OCI-LY1 (cell line): Measurements from ENCODE around the gene C1QTNF9.

Experiments
- H2AFZ ChIP-seq: fragments of 200-600 bp; sonication (generic), shearing (Covaris generic); 2 replicates; pipeline ENCODE4 v1.6.0; 2014; ENCODE audit warnings: antibody characterized with exemption, mild to moderate bottlenecking, low read length
- H3F3A ChIP-seq: fragments of 200-600 bp; sonication (generic), shearing (Covaris generic); 2 replicates; pipeline ENCODE4 v1.6.0; 2014; ENCODE audit warnings: mild to moderate bottlenecking, antibody characterized with exemption, low read length, moderate library complexity; ENCODE audit not compliant: insufficient read depth
- H3K27ac ChIP-seq: fragments of 200-600 bp; sonication (generic); 2 replicates; pipeline ENCODE4 v1.5.1; 2014; ENCODE audit warnings: low read length, mixed run types, mild to moderate bottlenecking, low read depth; ENCODE audit not compliant: poor library complexity, severe bottlenecking
- H3K27me3 ChIP-seq: fragments of 200-600 bp; sonication (generic); 2 replicates; pipeline ENCODE4 v1.6.0; 2014; ENCODE audit warnings: antibody characterized with exemption, mild to moderate bottlenecking, low read length, moderate library complexity; ENCODE audit not compliant: insufficient read depth
- H3K36me3 ChIP-seq: fragments of 200-600 bp; sonication (generic); 2 replicates; pipeline ENCODE4 v1.6.1; 2014; ENCODE audit warnings: mild to moderate bottlenecking, antibody characterized with exemption, low read length, moderate library complexity, mixed read lengths; ENCODE audit not compliant: insufficient read depth
- H3K4me1 ChIP-seq: fragments of 200-600 bp; sonication (generic); 2 replicates; pipeline ENCODE4 v1.5.1; 2014; ENCODE audit warnings: mild to moderate bottlenecking, low read length, moderate library complexity; ENCODE audit not compliant: insufficient read depth, severe bottlenecking
- H3K4me2 ChIP-seq: fragments of 200-600 bp; sonication (generic), shearing (Covaris generic); 2 replicates; pipeline ENCODE4 v1.6.1; 2014; ENCODE audit warnings: low read length
- H3K4me3 ChIP-seq: fragments of 200-600 bp; sonication (generic); 2 replicates; pipeline ENCODE4 v1.5.1; 2014; ENCODE audit warnings: low read length, low read depth, mild to moderate bottlenecking, mixed read lengths; ENCODE audit not compliant: poor library complexity, severe bottlenecking
- H3K79me2 ChIP-seq: fragments of 200-600 bp; shearing (Covaris generic); 2 replicates; pipeline ENCODE4 v1.6.1; 2016; ENCODE audit warnings: mixed run types, low read length, mixed read lengths; ENCODE audit not compliant: insufficient read depth
- H3K9ac ChIP-seq: fragments of 200-600 bp; sonication (generic), shearing (Covaris generic); 2 replicates; pipeline ENCODE4 v1.6.1; 2014; ENCODE audit warnings: mild to moderate bottlenecking, low read length, mixed read lengths
- H3K9me2 ChIP-seq: fragments of 200-600 bp; sonication (generic), shearing (Covaris generic); 2 replicates; pipeline ENCODE4 v1.6.1; 2014; ENCODE audit warnings: low read depth, mild to moderate bottlenecking, low read length, mixed read lengths
- H3K9me3 ChIP-seq: fragments of 200-600 bp; shearing (Covaris generic); 2 replicates; pipeline ENCODE4 v1.6.1; 2014; ENCODE audit warnings: low read length, mixed read lengths
- H4K20me1 ChIP-seq: fragments of 200-600 bp; sonication (generic), shearing (Covaris generic); 2 replicates; pipeline ENCODE4 v1.6.0; 2016; ENCODE audit warnings: mild to moderate bottlenecking, low read length; ENCODE audit not compliant: insufficient read depth
- CTCF ChIP-seq: fragments of 200-600 bp; sonication (generic), shearing (Covaris generic); IDR thresholded peaks from 2 replicates; pipeline ENCODE4 v1.5.1; 2017; ENCODE audit warnings: mild to moderate bottlenecking, antibody characterized with exemption, low read length, moderate library complexity, mixed read lengths
- EZH2 ChIP-seq: fragments of 200-600 bp; sonication (generic), shearing (Covaris generic); IDR thresholded peaks from 2 replicates; pipeline ENCODE4 v1.8.0; 2017; ENCODE audit warnings: borderline replicate concordance, mixed run types, mild to moderate bottlenecking, antibody characterized with exemption, low read length, moderate library complexity, mixed read lengths

Gene C1QTNF9

DNA sequence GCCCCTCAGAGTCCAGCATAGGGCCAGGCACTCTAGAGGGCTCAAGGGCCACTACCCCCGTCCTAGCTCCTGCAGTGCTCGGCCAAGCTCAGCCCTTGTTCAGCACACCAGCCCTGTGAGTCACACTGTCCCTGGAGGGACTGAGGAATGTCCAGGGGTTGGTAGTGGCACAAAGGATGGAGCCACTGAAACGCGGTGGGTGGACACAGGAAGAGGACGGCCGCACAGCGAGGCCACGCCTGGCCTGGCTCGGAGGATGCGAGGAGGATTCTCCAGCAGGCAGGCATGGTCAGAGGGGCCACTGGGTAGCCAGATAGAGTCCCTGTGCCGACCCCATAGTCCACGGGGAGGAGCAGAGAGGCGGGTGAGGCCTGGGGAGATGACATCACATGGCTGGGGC lies 45.7 kb downstream of the C1QTNF9 start:
- H3K4me3 ChIP-seq = no peak overlapping the region
- H3K9ac ChIP-seq = no peak overlapping the region
- H3K27ac ChIP-seq = no peak overlapping the region
- H3K79me2 ChIP-seq = no peaks in the 10 kb centered on the region
- H3K9me3 ChIP-seq = no peaks in the 10 kb centered on the region
- H3K27me3 ChIP-seq = no peaks in the 10 kb centered on the region
- no peaks in the 10 kb centered on the region for H4K20me1 ChIP-seq
- H3K4me1 ChIP-seq = no peaks in the 10 kb centered on the region
- H3K4me2 ChIP-seq = no peak overlapping the region
- H2AFZ ChIP-seq = no peak overlapping the region
- H3F3A ChIP-seq = no peaks in the 10 kb centered on the region
- TF ChIP-seq CTCF (no peak), EZH2 (no peak)
- no peaks in the 10 kb centered on the region for H3K36me3 ChIP-seq
- H3K9me2 ChIP-seq = no peaks in the 10 kb centered on the region

DNA sequence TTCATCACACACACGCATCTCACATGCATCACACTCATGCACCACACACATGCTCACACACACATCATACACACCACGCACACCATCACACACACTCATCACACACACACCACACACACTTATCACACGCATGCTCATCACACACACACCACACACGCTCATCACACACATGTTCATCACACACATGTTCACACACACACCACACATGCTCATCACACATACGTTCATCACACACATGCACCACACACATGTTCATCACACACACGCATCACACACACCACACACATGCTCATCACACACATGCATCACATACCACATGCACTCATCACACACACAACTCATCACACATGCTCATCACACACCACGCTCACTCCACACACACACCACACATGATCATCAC lies 46.9 kb downstream of the C1QTNF9 start:
- Histone ChIP-seq H3K4me1 (no peaks in the 10 kb centered on the region), H3K79me2 (no peaks in the 10 kb centered on the region), H3K9me3 (no peaks in the 10 kb centered on the region), H3K4me3 (no peak overlapping the region), H3K27me3 (no peaks in the 10 kb centered on the region), H3F3A (no peaks in the 10 kb centered on the region), H4K20me1 (no peaks in the 10 kb centered on the region), H3K9me2 (no peaks in the 10 kb centered on the region), H3K4me2 (no peak overlapping the region), H3K9ac (no peak overlapping the region), H2AFZ (no peak overlapping the region), H3K36me3 (no peaks in the 10 kb centered on the region), H3K27ac (no peak overlapping the region)
- TF ChIP-seq CTCF = no peak
- no peak for TF ChIP-seq EZH2

DNA sequence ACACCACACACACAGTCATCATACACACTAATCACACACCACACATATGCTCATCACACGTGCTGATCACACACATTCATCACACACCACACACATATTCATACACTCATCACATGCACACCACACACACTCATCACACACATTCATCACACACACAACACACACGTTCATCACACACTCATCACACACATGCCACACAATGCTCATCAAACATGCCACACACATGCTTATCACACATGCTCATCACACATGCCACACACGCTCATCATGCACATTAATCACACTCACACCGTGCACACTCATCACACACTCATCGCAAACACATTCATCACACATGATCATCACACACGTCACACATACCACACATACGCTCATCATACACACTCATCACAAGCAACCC lies 47.5 kb downstream of the C1QTNF9 start:
- Histone ChIP-seq H3F3A (no peaks in the 10 kb centered on the region), H3K36me3 (no peaks in the 10 kb centered on the region), H4K20me1 (no peaks in the 10 kb centered on the region), H2AFZ (no peak overlapping the region), H3K9ac (no peak overlapping the region), H3K27ac (no peak overlapping the region), H3K4me2 (no peak overlapping the region), H3K79me2 (no peaks in the 10 kb centered on the region), H3K4me1 (no peaks in the 10 kb centered on the region), H3K9me2 (no peaks in the 10 kb centered on the region), H3K27me3 (no peaks in the 10 kb centered on the region), H3K9me3 (no peaks in the 10 kb centered on the region), H3K4me3 (no peak overlapping the region)
- TF ChIP-seq EZH2 = no peak
- TF ChIP-seq CTCF = no peak
